NT2/D1 (cell line): Measurements from ENCODE around the gene NELFB.

Source experiments
- SUZ12 ChIP-seq: IDR thresholded peaks from 2 replicates; pipeline ENCODE4 v1.6.1; 2011; ENCODE audit not compliant: insufficient read length, insufficient read depth; ENCODE audit errors: extremely low read depth
- ZNF274 ChIP-seq: IDR thresholded peaks from 2 replicates; pipeline ENCODE4 v1.6.1; 2011; ENCODE audit warnings: mild to moderate bottlenecking, low read depth, low read length

DNA sequence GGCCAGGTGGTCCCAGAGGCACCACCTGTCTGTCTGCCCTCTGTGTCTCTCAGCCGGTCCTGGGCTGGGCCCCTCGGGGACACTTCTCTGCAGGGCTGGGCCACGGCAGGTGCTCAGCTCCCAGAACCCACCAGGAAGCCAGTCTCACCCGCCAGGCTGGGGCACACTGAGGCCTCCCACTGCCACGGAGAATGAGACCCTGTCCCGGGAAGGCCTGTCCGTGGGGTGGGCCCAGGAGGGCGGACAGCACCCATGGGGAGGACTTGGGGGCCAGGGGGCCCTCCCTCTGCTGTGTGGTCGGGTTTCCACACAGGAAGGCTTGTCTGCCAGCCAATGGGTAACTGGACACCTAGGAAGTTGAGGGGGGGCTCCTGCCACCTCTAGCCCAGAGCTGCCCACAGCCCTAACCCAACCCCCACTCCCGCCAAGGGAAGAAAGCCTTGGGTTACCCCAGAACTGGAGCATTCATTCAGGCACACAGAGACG, 18.1 kb upstream of the NELFB start:
- TF ChIP-seq ZNF274 (no peak), SUZ12 (no peak)
